GM15510 (cell line): Measurements from ENCODE around the gene AHSG.

Experiments
- POLR2A ChIP-seq: IDR thresholded peaks from 3 replicates; pipeline ENCODE4 v1.6.1; 2011; ENCODE audit warnings: borderline replicate concordance; ENCODE audit not compliant: insufficient read length; ENCODE audit errors: extremely low read depth

Gene AHSG

DNA sequence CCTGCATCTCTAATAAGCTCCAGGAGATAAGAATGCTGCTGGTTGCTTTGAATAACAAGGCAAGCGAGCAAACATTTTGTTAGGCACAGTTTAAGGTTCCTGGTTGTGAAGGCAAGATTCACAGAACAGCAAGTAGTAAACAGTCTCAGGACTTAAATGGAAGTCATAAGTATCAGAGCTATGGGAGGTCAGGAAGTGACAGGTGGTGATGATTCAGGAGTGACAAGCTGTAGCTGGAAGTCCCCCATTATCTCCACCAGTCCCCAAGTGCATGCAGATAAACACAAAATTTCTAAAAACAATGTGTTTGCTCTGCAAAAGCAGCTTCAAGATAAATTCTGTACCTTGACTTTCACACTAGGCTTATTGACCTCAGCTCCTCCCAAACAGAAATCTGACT, 30.6 kb downstream of the AHSG start:
- no peak for TF ChIP-seq POLR2A

DNA sequence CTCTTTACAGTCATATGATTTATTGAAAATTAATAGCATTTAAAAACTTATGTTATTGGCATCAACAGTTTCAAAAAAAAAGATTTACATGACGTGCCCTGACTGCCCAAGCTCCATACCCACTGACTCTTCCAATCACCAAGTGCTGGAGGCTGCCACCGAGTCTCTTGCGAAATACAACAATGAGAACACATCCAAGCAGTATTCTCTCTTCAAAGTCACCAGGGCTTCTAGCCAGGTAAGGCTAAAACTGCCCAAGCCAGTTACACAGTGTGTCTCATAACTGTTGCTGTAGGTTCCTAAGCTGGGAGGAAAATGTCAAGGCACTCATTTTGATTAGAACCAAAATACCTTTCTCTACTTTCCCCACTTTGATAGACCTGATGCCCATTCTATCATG, 31.8 kb downstream of the AHSG start:
- TF ChIP-seq POLR2A = no peak

DNA sequence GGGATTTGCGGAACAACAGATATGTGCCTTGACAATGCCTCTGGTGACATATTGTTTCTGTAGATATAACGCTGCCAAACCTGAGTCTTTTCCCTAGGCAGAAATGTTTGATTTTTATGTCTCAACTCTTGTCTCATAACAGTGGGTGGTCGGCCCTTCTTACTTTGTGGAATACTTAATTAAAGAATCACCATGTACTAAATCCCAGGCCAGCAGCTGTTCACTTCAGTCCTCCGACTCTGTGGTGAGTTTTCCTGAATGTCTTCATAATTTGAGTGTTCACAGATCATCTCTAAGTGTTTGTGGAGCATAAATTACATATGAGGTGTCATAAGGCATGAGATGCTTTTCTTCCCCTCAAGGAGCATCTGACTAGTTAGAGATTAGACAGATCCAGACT, 33.2 kb downstream of the AHSG start:
- TF ChIP-seq POLR2A = no peak

DNA sequence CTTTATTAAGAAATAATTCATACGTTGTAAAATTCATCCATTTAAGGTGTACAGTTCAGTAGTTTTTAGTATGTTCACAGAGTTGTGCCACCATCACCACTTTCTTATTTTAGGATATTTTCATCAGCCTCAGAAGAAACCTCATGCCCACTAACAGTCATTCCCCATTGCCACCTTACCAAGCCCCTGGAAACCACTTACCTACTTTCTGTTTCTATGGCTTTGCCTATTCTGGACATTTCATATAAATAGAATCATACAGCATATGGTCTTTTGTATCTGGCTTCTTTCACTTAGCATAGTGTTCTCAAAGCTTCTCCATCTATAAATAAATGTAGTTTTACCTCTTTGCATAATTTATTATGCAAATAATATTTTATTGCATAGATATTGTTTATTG, 34.0 kb downstream of the AHSG start:
- TF ChIP-seq POLR2A = no peak

DNA sequence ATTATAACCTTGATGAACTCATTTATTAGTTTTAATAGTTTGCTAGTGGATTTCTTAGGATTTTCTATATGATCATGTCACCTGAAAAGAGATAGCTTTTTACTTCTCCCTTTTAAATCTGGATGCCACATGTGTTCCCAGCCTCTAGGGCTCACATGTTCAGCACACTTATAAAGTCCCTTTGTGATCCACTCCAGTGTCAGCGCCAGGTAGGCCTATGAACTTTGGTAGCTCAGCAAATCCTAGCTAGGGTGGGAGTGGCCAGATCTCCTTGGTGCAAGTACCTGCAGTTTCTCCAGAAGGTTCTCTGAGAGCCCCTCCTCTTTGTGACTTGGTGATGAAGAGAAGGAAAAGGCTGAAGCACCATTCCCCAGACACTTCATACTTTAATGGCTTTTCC, 36.0 kb downstream of the AHSG start:
- no peak for TF ChIP-seq POLR2A

DNA sequence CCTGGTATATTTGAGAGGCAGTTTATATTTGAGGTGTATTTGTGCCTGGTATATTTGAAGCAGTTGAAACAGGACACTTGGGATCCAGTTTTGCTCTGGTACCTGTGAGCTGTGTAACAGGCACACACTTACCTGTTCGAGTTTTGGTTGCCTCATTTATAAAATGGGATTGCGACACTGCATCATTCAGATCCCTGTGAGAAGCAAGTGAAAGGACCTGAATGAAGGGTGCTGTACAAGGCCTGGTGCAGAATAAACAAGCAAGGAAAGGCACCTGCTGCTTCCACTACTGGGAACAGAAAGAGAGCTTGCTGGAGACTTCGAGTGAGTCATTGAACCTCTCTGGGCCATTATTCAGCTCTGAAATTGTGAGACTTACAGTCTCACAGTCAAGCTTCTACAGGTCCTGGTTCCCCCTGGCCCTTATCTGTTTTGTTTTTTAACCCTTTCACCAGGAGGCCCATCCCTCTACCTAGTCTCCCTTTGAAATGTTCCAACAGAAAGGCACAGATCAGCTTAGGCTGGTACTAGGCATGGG, 38.9 kb downstream of the AHSG start:
- TF ChIP-seq POLR2A = no peak

DNA sequence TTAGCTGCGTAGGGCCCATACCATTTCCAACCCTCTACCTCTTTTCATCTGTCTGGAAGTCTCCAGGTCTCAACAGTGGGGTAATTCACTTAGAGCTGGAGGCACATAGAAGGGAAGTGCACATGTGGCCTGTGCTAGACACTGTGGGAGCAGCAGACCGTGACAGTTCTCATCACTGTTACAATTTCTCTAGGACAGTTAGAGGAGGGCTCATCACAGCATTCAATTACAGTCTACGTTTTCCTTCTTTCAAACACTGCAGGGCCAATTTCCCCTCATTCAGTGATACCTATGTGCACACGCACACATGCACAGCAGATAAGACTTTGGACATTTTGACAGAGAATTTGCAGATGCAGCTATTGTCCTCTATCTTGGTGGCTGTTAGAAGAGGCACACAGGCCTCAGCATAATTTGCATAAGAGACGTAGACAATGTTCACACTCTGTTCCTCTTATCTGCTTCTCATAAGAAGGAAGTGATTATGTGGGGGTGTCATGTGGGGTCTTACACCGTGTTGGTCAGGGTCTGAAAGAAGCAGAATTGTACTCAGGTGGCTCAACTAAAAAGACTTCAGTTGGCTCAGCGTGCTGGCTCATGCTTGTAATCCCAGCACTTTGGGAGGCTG, 40.3 kb downstream of the AHSG start:
- TF ChIP-seq POLR2A = no peak

DNA sequence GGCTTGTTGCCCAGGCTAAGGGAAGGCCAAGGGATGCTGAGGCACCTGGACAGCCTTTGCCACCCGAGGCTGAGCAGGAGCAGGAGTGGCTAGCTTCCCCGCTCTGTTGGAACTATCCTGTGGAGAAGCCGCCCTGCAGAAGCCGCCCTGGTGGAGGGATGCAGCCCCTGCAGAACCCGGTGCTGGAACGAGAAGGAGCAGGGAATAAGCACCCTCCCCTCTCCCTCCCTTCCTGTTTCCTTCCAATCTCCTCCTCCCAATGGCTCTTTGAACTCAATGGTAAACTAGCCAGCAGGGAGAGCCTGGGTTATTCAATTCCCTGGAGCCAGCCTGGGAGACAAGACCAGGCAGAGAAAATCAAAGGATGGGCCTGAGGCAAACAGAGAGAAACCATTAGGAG, 41.1 kb downstream of the AHSG start:
- no peak for TF ChIP-seq POLR2A

DNA sequence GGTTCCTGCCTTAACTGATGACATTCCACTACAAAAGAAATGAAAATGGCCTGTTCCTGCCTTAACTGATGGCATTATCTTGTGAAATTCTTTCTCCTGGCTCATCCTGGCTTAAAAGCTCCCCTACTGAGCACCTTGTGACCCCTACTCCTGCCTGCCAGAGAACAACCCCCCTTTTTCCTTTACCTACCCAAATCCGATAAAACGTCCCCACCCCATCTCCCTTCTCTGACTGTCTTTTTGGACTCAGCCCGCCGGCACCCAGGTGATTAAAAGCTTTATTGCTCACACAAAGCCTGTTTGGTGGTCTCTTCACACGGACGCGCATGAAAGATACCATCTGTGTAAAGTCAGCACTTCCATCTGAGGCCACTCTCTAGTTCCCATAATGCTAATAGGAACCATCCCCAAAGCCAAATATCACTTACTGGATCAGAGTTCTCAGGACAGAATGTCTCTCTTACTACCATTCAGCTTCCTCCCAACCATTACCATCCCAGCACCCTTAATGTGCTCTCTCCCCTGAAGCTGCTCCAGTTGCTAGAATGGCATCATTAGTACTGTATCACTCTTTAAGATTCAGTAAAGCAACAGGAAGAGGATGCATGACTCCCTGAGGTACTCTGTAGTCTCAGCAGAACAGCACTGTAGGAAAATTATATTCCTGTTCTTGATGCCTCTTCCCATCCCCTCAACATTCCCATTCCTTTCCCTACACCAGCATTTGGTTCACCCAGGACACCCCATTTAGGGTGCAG, 50.7 kb downstream of the AHSG start:
- TF ChIP-seq POLR2A = no peak

DNA sequence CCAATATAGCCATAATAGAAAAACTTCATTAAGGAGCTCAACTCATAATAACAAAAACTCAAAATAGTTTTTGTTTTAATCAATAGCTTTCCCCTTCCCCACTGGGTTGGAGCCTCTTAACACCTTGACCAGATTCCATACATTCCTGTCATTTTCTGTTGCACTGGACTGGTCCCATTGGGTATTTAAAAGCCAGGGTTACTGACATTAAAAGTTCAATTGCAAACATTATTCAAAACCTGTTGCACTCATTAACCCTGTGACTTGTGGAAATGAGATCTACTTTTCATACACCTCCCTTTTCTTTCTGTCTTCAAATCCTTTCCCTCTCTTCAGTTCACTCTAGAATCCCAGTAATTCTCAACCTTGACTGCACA, 51.2 kb downstream of the AHSG start:
- no peak for TF ChIP-seq POLR2A

DNA sequence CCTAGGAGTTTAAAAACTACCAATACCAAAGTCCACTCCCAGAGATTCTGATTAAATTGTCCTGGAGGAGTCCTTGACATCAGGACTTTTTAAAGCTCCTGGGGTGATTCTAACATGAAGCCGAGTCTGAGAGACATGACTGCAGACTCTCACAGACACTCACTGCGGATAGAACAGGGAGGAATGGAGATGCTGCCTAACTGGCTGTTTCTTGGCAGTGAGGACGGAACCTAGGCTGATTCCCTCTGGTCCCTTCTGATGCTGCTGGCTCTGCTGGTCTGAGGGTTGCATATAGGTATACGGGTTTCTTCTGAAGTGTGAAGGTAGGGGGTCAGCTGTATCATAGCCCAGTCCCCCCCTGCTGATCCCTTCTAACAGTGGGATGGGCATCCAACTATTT, 51.6 kb downstream of the AHSG start:
- no peak for TF ChIP-seq POLR2A

DNA sequence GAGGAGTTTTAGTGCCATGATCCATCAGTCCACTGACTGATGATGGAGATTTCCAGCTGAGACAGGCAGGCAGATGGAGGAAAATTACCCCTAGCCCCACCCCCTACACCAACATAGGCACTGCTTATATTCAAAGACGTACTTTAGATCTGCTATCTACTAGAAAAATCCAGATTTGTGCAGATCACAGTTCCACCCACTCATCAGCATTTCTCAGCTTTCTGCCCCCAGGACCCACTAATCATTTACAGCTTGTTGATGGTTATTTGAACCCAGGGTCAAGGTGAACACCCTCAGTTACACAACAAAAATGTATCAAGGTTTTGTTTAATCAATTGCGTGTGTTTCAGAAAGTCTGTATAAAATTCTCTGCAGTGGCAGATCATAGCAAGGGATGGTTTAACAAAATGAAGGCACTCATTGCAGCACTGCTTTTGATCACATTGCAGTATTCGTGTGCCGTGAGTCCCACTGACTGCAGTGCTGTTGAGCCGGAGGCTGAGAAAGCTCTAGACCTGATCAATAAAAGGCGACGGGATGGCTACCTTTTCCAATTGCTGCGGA, 52.8 kb downstream of the AHSG start, which contains the start of gene HRG:
Gene HRG, plus strand, starts transcription at position 390 of the 564 bp plus-strand sequence. Its CDS starts 18 bp downstream, at position 408.
- no peak for TF ChIP-seq POLR2A

DNA sequence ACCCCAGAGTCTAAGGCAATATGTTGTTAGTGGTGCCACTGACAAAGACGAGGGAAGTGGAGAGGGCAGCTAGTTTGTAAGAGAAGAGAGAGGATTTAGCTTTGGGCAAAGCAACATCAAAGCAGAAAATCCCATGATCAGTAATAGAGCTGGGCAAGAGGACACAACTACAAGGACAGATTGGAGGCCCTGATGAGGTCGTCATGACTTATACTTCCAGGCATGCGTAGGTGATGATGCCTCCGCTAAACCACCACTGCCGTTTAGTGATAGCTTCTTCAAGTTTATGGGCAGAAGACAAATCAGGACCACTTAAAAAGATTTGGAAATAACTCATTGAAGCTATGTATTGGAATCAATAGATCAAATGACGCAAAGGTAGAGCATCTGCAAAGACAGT, 55.6 kb downstream of the AHSG start:
- no peak for TF ChIP-seq POLR2A

DNA sequence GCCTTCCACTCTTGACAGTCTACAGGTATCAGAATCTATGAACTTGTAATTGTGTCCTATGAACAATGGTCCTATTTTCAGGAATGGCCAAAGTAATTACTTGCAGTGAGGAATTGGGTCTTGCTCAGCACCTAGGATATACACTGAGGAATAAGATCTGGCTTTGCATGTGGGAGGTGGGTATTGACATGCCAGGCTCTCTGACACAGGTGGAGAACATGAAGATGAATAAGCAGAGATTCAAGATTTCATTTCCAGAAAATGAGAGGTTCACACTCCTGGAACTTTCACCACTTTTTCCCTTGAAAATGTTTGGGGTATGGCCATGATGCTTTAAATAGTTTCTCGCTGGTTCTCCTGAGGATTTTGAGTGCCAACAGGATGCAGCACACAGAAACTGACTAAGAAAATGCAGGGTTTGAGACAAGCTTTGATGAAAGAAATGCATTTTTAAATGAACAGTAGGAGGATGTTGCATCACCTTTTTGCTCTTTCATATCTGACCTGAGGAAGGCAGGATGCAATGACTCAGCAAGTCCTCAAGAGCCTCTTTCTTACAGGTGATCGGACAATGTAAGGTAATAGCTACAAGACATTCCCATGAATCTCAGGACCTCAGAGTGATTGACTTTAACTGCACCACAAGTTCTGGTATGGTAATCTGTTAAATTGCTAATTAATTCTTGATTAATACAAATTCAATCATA, 56.7 kb downstream of the AHSG start:
- no peak for TF ChIP-seq POLR2A

DNA sequence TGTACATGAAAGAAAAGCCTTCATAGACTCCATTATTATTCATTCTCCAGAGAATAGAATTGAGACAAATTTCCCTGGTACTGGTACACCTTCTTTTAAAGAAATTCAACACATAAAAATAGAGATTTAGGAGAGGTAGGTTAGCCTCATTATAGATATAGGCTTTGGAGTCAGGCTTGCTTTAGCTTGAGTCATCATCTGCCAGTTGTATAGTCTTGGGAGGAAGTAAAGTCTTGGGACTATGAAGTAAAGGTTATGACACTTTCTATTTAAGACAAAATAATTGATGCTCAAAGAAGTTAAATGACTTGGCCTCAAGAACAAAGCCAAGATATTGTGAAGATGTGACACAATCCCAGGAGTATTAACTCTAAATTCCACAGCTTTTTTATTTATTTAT, 57.3 kb downstream of the AHSG start:
- TF ChIP-seq POLR2A = no peak
